ENCODE data around the gene DIO3.

- TF ChIP-seq POLR2A (IDR thresholded peaks at IDR 0.05) (no peak), EP300 (IDR thresholded peaks at IDR 0.05) (no peak)
Measured at GRCh38 chr14:101542391-101542790, 18.9 kb upstream of the DIO3 start.
